GM11168 (cell line): ENCODE results near the gene DHRSX.
"Not testable (repeated sequence)": the region's sequence is repeated elsewhere in the genome, so short reads cannot be mapped to it uniquely, and the experiment has no call there.

Experiments
- in situ Hi-C: fragments of 300-500 bp; cut with MboI; formaldehyde crosslinking; loops from one replicate; pipeline ENCODE4 v1.12.0; 2022; ENCODE audit warnings: low sequenced_read_pairs; ENCODE audit not compliant: unreplicated experiment

Gene DHRSX

GRCh38 chrX:2479982-2480381 lies 20.8 kb downstream of the DHRSX start:
- in situ Hi-C loops: not testable (repeated sequence)

- in situ Hi-C loops: no loop called here
Observed at GRCh38 chrX:2479420-2479780, 21.4 kb downstream of the DHRSX start.

- in situ Hi-C loops: no loop called here
Observed at GRCh38 chrX:2478546-2479419, 22.0 kb downstream of the DHRSX start.

GRCh38 chrX:2477313-2477712 lies 23.5 kb downstream of the DHRSX start:
- in situ Hi-C loops: not testable (repeated sequence)

GRCh38 chrX:2474963-2475726 lies 25.6 kb downstream of the DHRSX start:
- in situ Hi-C loops: no loop called here

- in situ Hi-C loops: no loop called here
Observed at GRCh38 chrX:2474280-2474962, 26.4 kb downstream of the DHRSX start.

GRCh38 chrX:2473064-2473463 lies 27.7 kb downstream of the DHRSX start:
- in situ Hi-C loops: not testable (repeated sequence)

- in situ Hi-C loops: no loop called here
Observed at GRCh38 chrX:2471641-2472040, 29.1 kb downstream of the DHRSX start.

- in situ Hi-C loops: not testable (repeated sequence)
Observed at GRCh38 chrX:2471126-2471525, 29.6 kb downstream of the DHRSX start.

- in situ Hi-C loops: not testable (repeated sequence)
Observed at GRCh38 chrX:2469852-2470251, 30.9 kb downstream of the DHRSX start.

GRCh38 chrX:2469196-2469685 lies 31.5 kb downstream of the DHRSX start:
- in situ Hi-C loops: no loop called here

GRCh38 chrX:2468261-2469195 lies 32.2 kb downstream of the DHRSX start:
- in situ Hi-C loops: no loop called here

- in situ Hi-C loops: no loop called here
Observed at GRCh38 chrX:2466876-2467656, 33.7 kb downstream of the DHRSX start.

GRCh38 chrX:2464677-2465166 lies 36.1 kb downstream of the DHRSX start:
- in situ Hi-C loops: no loop called here

- in situ Hi-C loops: no loop called here
Observed at GRCh38 chrX:2463973-2464676, 36.7 kb downstream of the DHRSX start.

GRCh38 chrX:2463481-2463880 lies 37.3 kb downstream of the DHRSX start:
- in situ Hi-C loops: not testable (repeated sequence)

GRCh38 chrX:2462780-2463179 lies 38.0 kb downstream of the DHRSX start:
- in situ Hi-C loops: no loop called here

GRCh38 chrX:2462074-2462473 lies 38.7 kb downstream of the DHRSX start:
- in situ Hi-C loops: no loop called here
